Activated T-cell treated with anti-CD3 and anti-CD28 coated beads, Interleukin-2, amount 50 U/mL, for 48 hours (primary cell): Measurements from ENCODE around the gene PPP1R3D.
A peak's percentile ranks its signal among the peaks of the same experiment; 100 is the strongest.
"Not testable (repeated sequence)": the region's sequence is repeated elsewhere in the genome, so short reads cannot be mapped to it uniquely, and the experiment has no call there.

Experiments
- DNase-seq, 2 experiments: peaks; one replicate each; pipeline ENCODE4 v3.0.0-alpha.2; 2020

Gene PPP1R3D

GRCh38 chr20:59940129-59940955, at the start of gene PPP1R3D, which contains the start of gene FAM217B:
Gene PPP1R3D (minus strand): TSS chr20:59940305. CDS start chr20:59939931, 374 bp downstream.
Gene FAM217B (plus strand): TSS chr20:59940389. CDS start chr20:59943944, 3,555 bp downstream.
- DNase-seq, result peak; percentile 90 to 94

GRCh38 chr20:59988141-59988540, 48.0 kb upstream of the PPP1R3D start:
- no peak for DNase-seq

GRCh38 chr20:59987135-59987534, 47.0 kb upstream of the PPP1R3D start:
- DNase-seq, result no peak

- DNase-seq, result no peak
Measured at GRCh38 chr20:59985864-59986263, 45.8 kb upstream of the PPP1R3D start.

- DNase-seq, result no peak
Measured at GRCh38 chr20:59985164-59985563, 45.1 kb upstream of the PPP1R3D start.

- DNase-seq, result no peak
Measured at GRCh38 chr20:59984541-59984940, 44.4 kb upstream of the PPP1R3D start.

- DNase-seq, result no peak
Measured at GRCh38 chr20:59983076-59983475, 43.0 kb upstream of the PPP1R3D start.

- no peak for DNase-seq
Measured at GRCh38 chr20:59977086-59977485, 37.0 kb upstream of the PPP1R3D start.

- DNase-seq, result no peak
Measured at GRCh38 chr20:59976156-59976782, 36.2 kb upstream of the PPP1R3D start.

- no peak for DNase-seq
Measured at GRCh38 chr20:59972037-59972801, 32.1 kb upstream of the PPP1R3D start.

- no peak for DNase-seq
Measured at GRCh38 chr20:59971428-59971827, 31.3 kb upstream of the PPP1R3D start.

GRCh38 chr20:59966428-59966827, 26.3 kb upstream of the PPP1R3D start:
- DNase-seq, result no peak

GRCh38 chr20:59962155-59962554, 22.1 kb upstream of the PPP1R3D start:
- no peak for DNase-seq

GRCh38 chr20:59961423-59961822, 21.3 kb upstream of the PPP1R3D start:
- DNase-seq, result no peak

GRCh38 chr20:59958626-59959025, 18.5 kb upstream of the PPP1R3D start:
- DNase-seq, result no peak

GRCh38 chr20:59958123-59958522, 18.0 kb upstream of the PPP1R3D start, which contains the start of gene CDH26:
Gene CDH26 (plus strand): TSS chr20:59958423. CDS start chr20:59958727, 304 bp downstream.
- DNase-seq, result no peak

- DNase-seq, result not testable (repeated sequence)
Measured at GRCh38 chr20:59957568-59957967, 17.5 kb upstream of the PPP1R3D start.

- DNase-seq, result no peak
Measured at GRCh38 chr20:59955131-59955796, 15.2 kb upstream of the PPP1R3D start.

GRCh38 chr20:59954718-59955117, 14.6 kb upstream of the PPP1R3D start:
- no peak for DNase-seq

- DNase-seq, result no peak
Measured at GRCh38 chr20:59949911-59950310, 9.8 kb upstream of the PPP1R3D start.

GRCh38 chr20:59948828-59949720, 9.0 kb upstream of the PPP1R3D start:
- no peak for DNase-seq

- no peak for DNase-seq
Measured at GRCh38 chr20:59948212-59948611, 8.1 kb upstream of the PPP1R3D start.
